HepG2 (cell line): Measurements from ENCODE around the gene METTL21C. TPM values are rescaled to one million over a fixed set of nuclear protein-coding genes. Genes with fewer than 3 reads are reported as not detected.

Source experiments
- ATAC-seq: fragments of 200-7000 bp; cut with Tn5 transposase; 3 replicates; pipeline ENCODE4 v1.9.1; 2020; ENCODE audit warnings: mild to moderate bottlenecking, moderate library complexity
- BruUV-seq: library from RNA; stranded (reverse); fragments of 400-500 nt; replicated peaks from 2 replicates; lab custom pipeline; 2021; lab: Mats Ljungman, UMichigan
- CTCF ChIA-PET: fragments of 300-600 bp; formaldehyde crosslinking; extraction: SDS; loops from one replicate; lab custom pipeline; 2021; ENCODE audit warnings: low total read pairs, inconsistent platforms, low intra/inter-chr PET ratio; lab: Yijun Ruan, JAX
- POLR2A ChIA-PET: fragments of 350-600 bp; sonication (Branson Sonifier 250); formaldehyde crosslinking; loops from one replicate; lab custom pipeline; 2020; ENCODE audit warnings: antibody characterized with exemption, inconsistent platforms; lab: Yijun Ruan, JAX
- DNase-seq: peaks from one replicate; pipeline ENCODE4 v3.0.0-alpha.2; 2015; ENCODE audit warnings: low spot score
- FAIRE-seq: peaks from 3 replicates; lab custom pipeline; 2011; peaks lifted over from hg19 to GRCh38; lab: Jason Lieb, UNC
- H2AFZ ChIP-seq: one replicate; pipeline ENCODE4 v1.6.1; 2011; ENCODE audit warnings: low read length, inconsistent platforms
- H3K27ac ChIP-seq: fragments of 300-600 bp; 3 replicates; pipeline ENCODE4 v1.8.0; 2011; ENCODE audit warnings: mixed run types, mild to moderate bottlenecking, mixed read lengths, low read length, inconsistent platforms; ENCODE audit not compliant: insufficient read depth; ENCODE audit errors: extremely low read length
- H3K27me3 ChIP-seq, 2 experiments: fragments of 200-600 bp in 1 of 2; 2 replicates in 1 of 2; 3 replicates in 1 of 2; pipeline versions ENCODE4 v1.6.0 to v1.8.0; 2011; ENCODE audit warnings: low read length in 2 of 2, mild to moderate bottlenecking in 2 of 2, moderate library complexity in 2 of 2, inconsistent platforms in 1 of 2; ENCODE audit not compliant: insufficient read depth in 2 of 2, control insufficient read depth in 1 of 2
- H3K36me3 ChIP-seq, 2 experiments: fragments of 200-600 bp in 1 of 2; replicated peaks in 1 of 2; 2 replicates in 1 of 2; 3 replicates in 1 of 2; pipeline versions ENCODE4 v1.5.1 to v1.8.0; 2011; ENCODE audit warnings: low read length in 2 of 2, inconsistent platforms in 1 of 2; ENCODE audit not compliant: insufficient read depth in 2 of 2, control insufficient read depth in 1 of 2
- H3K4me1 ChIP-seq: 2 replicates; pipeline ENCODE4 v1.5.1; 2012; ENCODE audit warnings: low read length, inconsistent platforms; ENCODE audit not compliant: insufficient read depth
- H3K4me2 ChIP-seq: 2 replicates; pipeline ENCODE4 v1.6.0; 2011; ENCODE audit warnings: low read depth, low read length, inconsistent platforms
- H3K4me3 ChIP-seq, 3 experiments: fragments of 200-600 bp in 1 of 3; sonication (generic), shearing (Covaris generic) in 1 of 3; replicated peaks in 1 of 3; 2 replicates each; pipeline ENCODE4 v1.5.1; 2011 to 2016; ENCODE audit warnings: low read length in 3 of 3, inconsistent platforms in 2 of 3, low read depth in 2 of 3, mild to moderate bottlenecking in 2 of 3, control low read depth in 1 of 3, mixed read lengths in 1 of 3; ENCODE audit not compliant: insufficient read depth in 1 of 3
- H3K79me2 ChIP-seq: one replicate; pipeline ENCODE4 v1.6.1; 2011; ENCODE audit warnings: low read length, inconsistent platforms; ENCODE audit not compliant: insufficient read depth
- H3K9ac ChIP-seq: 2 replicates; pipeline ENCODE4 v1.6.0; 2011; ENCODE audit warnings: mild to moderate bottlenecking, low read depth, low read length, inconsistent platforms; ENCODE audit not compliant: insufficient read depth
- H3K9me3 ChIP-seq: 2 replicates; pipeline ENCODE4 v1.5.1; 2012; ENCODE audit warnings: mild to moderate bottlenecking, low read length
- H4K20me1 ChIP-seq: 2 replicates; pipeline ENCODE4 v1.6.0; 2011; ENCODE audit warnings: inconsistent platforms, mild to moderate bottlenecking, low read length, moderate library complexity; ENCODE audit not compliant: insufficient read depth
- ADNP ChIP-seq: sonication (generic); formaldehyde crosslinking; IDR thresholded peaks from 2 replicates; pipeline ENCODE4 v1.4.0; 2020; ENCODE audit warnings: missing genetic modification reagents
- KDM6A ChIP-seq: IDR thresholded peaks from 2 replicates; pipeline ENCODE4 v1.6.1; 2016; ENCODE audit warnings: low read depth
- NR0B2 ChIP-seq: sonication (generic); formaldehyde crosslinking; IDR thresholded peaks from 2 replicates; pipeline ENCODE4 v1.4.0; 2020; ENCODE audit warnings: mild to moderate bottlenecking, missing genetic modification reagents
- RERE ChIP-seq: IDR thresholded peaks from 2 replicates; pipeline ENCODE4 v1.6.1; 2016; ENCODE audit warnings: low read depth, missing genetic modification reagents, missing compliant biosample characterization
- RXRB ChIP-seq: IDR thresholded peaks from 2 replicates; pipeline ENCODE4 v1.6.1; 2016; ENCODE audit warnings: borderline replicate concordance, missing genetic modification reagents, missing compliant biosample characterization
- SIX4 ChIP-seq: sonication (generic); formaldehyde crosslinking; IDR thresholded peaks from 2 replicates; pipeline ENCODE4 v1.4.0; 2020; ENCODE audit warnings: missing genetic modification reagents
- SNRNP70 ChIP-seq: fragments of 200-400 bp; formaldehyde crosslinking; IDR thresholded peaks from 2 replicates; pipeline ENCODE4 v1.6.1; 2017; ENCODE audit warnings: mild to moderate bottlenecking, low read depth, low read length, moderate library complexity
- THAP11 ChIP-seq: IDR thresholded peaks from 2 replicates; pipeline ENCODE4 v1.6.1; 2016; ENCODE audit warnings: missing biosample characterization, missing genetic modification reagents
- TRIM22 ChIP-seq: fragments of 450-650 bp; IDR thresholded peaks from 2 replicates; pipeline ENCODE4 v1.6.1; 2017
- ZNF143 ChIP-seq: sonication (generic); formaldehyde crosslinking; IDR thresholded peaks from 2 replicates; pipeline ENCODE4 v1.4.0; 2020; ENCODE audit warnings: missing genetic modification reagents
- ZNF225 ChIP-seq: sonication (generic); formaldehyde crosslinking; IDR thresholded peaks from 2 replicates; pipeline ENCODE4 v1.4.0; 2020; ENCODE audit warnings: mild to moderate bottlenecking, missing genetic modification reagents
- ZNF841 ChIP-seq: sonication (generic); formaldehyde crosslinking; IDR thresholded peaks from 2 replicates; pipeline ENCODE4 v1.8.1; 2023; ENCODE audit warnings: missing genetic modification reagents, borderline replicate concordance
- WGBS: methylation state at CpG from one replicate; pipeline ENCODE4 v1.1.6; 2017; ENCODE audit warnings: low lambda C conversion rate; 5-methylcytosine and 5-hydroxymethylcytosine counted together
- in situ Hi-C: cut with HindIII; loops from 2 replicates; pipeline ENCODE4 v1.10.0; 2017; ENCODE audit warnings: low pct_unique_long_range_greater_than_20kb; ENCODE audit not compliant: extremely low pct_ligation_motif_present
- intact Hi-C: fragments of 100-400 bp; cut with micrococcal nuclease; formaldehyde crosslinking; loops from one replicate; pipeline ENCODE4 v1.10.0; 2022; ENCODE audit not compliant: unreplicated experiment
- polyA plus RNA-seq, 8 experiments: library from polyadenylated mRNA; depleted of rRNA in 3 of 8; stranded (reverse) in 7 of 8; unstranded in 1 of 8; fragments of >200 nt; fragmentation: Illumina TruSeq in 4 of 8; extraction: Trizol in 4 of 8; gene quantifications; 2 replicates each; pipeline versions ENCODE4 v1.2.1 to v1.2.3, GENCODE V29; 2011 to 2016; ENCODE audit warnings: low read depth in 4 of 8, missing spikeins in 1 of 8, mixed read lengths in 1 of 8; ENCODE audit not compliant: insufficient read depth in 1 of 8
- total RNA-seq, 5 experiments: library from RNA; depleted of rRNA; stranded (reverse); fragments of >200 nt; fragmentation: Illumina TruSeq; extraction: Trizol; gene quantifications; 2 replicates each; pipeline ENCODE4 v1.2.3, GENCODE V29; 2016; ENCODE audit warnings: low read depth in 1 of 5

Gene METTL21C
- total and polyA plus RNA-seq, 2 of the 13 experiments (the other 11 are each of a cell fraction or from before 2014, with no cell fraction given) = not detected

GRCh38 chr13:102642029-102642428 is 52.8 kb downstream of the METTL21C start:
- no peak for DNase-seq
- no peak overlapping the region for H3K4me2 ChIP-seq
- H3K9ac ChIP-seq = no peak overlapping the region
- H3K27ac ChIP-seq = no peak overlapping the region
- H2AFZ ChIP-seq = no peak overlapping the region
- intact Hi-C loops (no loop called here), in situ Hi-C loops (no loop called here)
- H3K36me3 ChIP-seq = peaks cover 16 to 55% of the 10 kb centered on the region in 2 experiments
- no peaks in the 10 kb centered on the region for H3K27me3 ChIP-seq
- BruUV-seq = no TSS peak
- FAIRE-seq = no peak
- WGBS = 78% methylated on average over 4 of the region's 4 CpGs
- no peaks in the 10 kb centered on the region for H4K20me1 ChIP-seq
- ATAC-seq = no peak
- H3K4me3 ChIP-seq = no peak overlapping the region
- H3K79me2 ChIP-seq = no peaks in the 10 kb centered on the region
- no peaks in the 10 kb centered on the region for H3K9me3 ChIP-seq
- ChIA-PET CTCF (no interaction called here), POLR2A (no interaction called here)
- no peaks in the 10 kb centered on the region for H3K4me1 ChIP-seq
- no peak for TF ChIP-seq KDM6A
- no peak for TF ChIP-seq SNRNP70
- TF ChIP-seq ZNF143 (CRISPR knock-in tag) = no peak
- TF ChIP-seq SIX4 (CRISPR knock-in tag) = no peak
- TF ChIP-seq RERE (CRISPR knock-in tag) = no peak
- no peak for TF ChIP-seq ADNP (CRISPR knock-in tag)
- no peak for TF ChIP-seq RXRB (CRISPR knock-in tag)
- TF ChIP-seq TRIM22 = no peak
- TF ChIP-seq NR0B2 (CRISPR knock-in tag) = no peak
- TF ChIP-seq THAP11 (CRISPR knock-in tag) = no peak
- TF ChIP-seq ZNF841 (CRISPR knock-in tag) = no peak
- no peak for TF ChIP-seq ZNF225 (CRISPR knock-in tag)
